GM12891 (cell line): ENCODE results near the gene AGBL5.

Experiments
- PAX5 ChIP-seq: IDR thresholded peaks from 2 replicates; pipeline ENCODE4 v1.6.1; 2011; ENCODE audit warnings: low read length, moderate library complexity, mild to moderate bottlenecking; ENCODE audit not compliant: insufficient read depth, severe bottlenecking
- POLR2A ChIP-seq: IDR thresholded peaks from 2 replicates; pipeline ENCODE4 v1.6.1; 2011; ENCODE audit warnings: low read depth, low read length, control low read depth
- POLR2AphosphoS5 ChIP-seq: IDR thresholded peaks from 2 replicates; pipeline ENCODE4 v1.6.1; 2011; ENCODE audit warnings: low read depth, low read length, control low read depth
- TAF1 ChIP-seq: IDR thresholded peaks from 2 replicates; pipeline ENCODE4 v1.6.1; 2011; ENCODE audit warnings: low read depth, low read length, control low read depth

- no peak for TF ChIP-seq POLR2AphosphoS5
- no peak for TF ChIP-seq TAF1
- TF ChIP-seq POLR2A: no peak
- TF ChIP-seq PAX5: no peak
Measured at GRCh38 chr2:27010139-27010538, 41.3 kb upstream of the AGBL5 start.
